ENCODE results near the gene NGF. TPM values are rescaled to one million over a fixed set of nuclear protein-coding genes. Genes with fewer than 3 reads are reported as not detected.

NGF gene
- total RNA-seq, 6 donors from 2014 or later: 0.46 to 3.0 (median 1.6) TPM; not detected in 2

- no peak overlapping the region for H3K4me3 ChIP-seq
- H3K27me3 ChIP-seq: no peaks in the 10 kb centered on the region
- TF ChIP-seq POLR2AphosphoS5 (IDR thresholded peaks at IDR 0.05) (no peak), POLR2A (IDR thresholded peaks at IDR 0.05) (no peak), EP300 (IDR thresholded peaks at IDR 0.05) (no peak)
- TF ChIP-seq, protein P1, sequence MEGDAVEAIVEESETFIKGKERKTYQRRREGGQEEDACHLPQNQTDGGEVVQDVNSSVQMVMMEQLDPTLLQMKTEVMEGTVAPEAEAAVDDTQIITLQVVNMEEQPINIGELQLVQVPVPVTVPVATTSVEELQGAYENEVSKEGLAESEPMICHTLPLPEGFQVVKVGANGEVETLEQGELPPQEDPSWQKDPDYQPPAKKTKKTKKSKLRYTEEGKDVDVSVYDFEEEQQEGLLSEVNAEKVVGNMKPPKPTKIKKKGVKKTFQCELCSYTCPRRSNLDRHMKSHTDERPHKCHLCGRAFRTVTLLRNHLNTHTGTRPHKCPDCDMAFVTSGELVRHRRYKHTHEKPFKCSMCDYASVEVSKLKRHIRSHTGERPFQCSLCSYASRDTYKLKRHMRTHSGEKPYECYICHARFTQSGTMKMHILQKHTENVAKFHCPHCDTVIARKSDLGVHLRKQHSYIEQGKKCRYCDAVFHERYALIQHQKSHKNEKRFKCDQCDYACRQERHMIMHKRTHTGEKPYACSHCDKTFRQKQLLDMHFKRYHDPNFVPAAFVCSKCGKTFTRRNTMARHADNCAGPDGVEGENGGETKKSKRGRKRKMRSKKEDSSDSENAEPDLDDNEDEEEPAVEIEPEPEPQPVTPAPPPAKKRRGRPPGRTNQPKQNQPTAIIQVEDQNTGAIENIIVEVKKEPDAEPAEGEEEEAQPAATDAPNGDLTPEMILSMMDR (IDR thresholded peaks at IDR 0.05): no peak
- H3K36me3 ChIP-seq: no peaks in the 10 kb centered on the region
- H3K4me1 ChIP-seq: no peaks in the 10 kb centered on the region
- H3K9me3 ChIP-seq: peaks cover 0 to 7% (median 0%) of the 10 kb centered on the region in 4 donors
- WGBS, 2 donors: 80% methylated on average over 2 of the region's 2 CpGs; no CpG with 5 or more reads in 1 of the 2 donors
- DNase-seq (no peak), ATAC-seq (ENCODE audit: low FRiP score in 2 of 2) (no peak)
- H3K27ac ChIP-seq: no peak overlapping the region
These were observed 18.3 kb upstream of the NGF start for GRCh38 chr1:115356356-115356755.

GRCh38 chr1:115355069-115355468 lies 17.0 kb upstream of the NGF start:
- Histone ChIP-seq H3K36me3 (no peaks in the 10 kb centered on the region), H3K9me3 (peaks cover 0 to 1% (median 0%) of the 10 kb centered on the region in 4 donors), H3K27ac (no peak overlapping the region), H3K27me3 (no peaks in the 10 kb centered on the region), H3K4me1 (no peaks in the 10 kb centered on the region), H3K4me3 (no peak overlapping the region)
- no peak for ATAC-seq (ENCODE audit: low FRiP score in 2 of 2)
- WGBS, 2 donors: 58 to 72% methylated on average over 2 of the region's 2 CpGs
- no peak for TF ChIP-seq EP300 (IDR thresholded peaks at IDR 0.05)
- no peak for TF ChIP-seq POLR2A (IDR thresholded peaks at IDR 0.05)
- TF ChIP-seq POLR2AphosphoS5 (IDR thresholded peaks at IDR 0.05): no peak
- TF ChIP-seq, protein P1 (IDR thresholded peaks at IDR 0.05): no peak
- no peak for DNase-seq

- ATAC-seq (ENCODE audit: low FRiP score in 2 of 2) (no peak), DNase-seq (no peak)
- WGBS, 2 donors: 66 to 70% methylated on average over 5 of the region's 5 CpGs
These were observed 13.1 kb upstream of the NGF start for GRCh38 chr1:115351143-115351542.

DNA sequence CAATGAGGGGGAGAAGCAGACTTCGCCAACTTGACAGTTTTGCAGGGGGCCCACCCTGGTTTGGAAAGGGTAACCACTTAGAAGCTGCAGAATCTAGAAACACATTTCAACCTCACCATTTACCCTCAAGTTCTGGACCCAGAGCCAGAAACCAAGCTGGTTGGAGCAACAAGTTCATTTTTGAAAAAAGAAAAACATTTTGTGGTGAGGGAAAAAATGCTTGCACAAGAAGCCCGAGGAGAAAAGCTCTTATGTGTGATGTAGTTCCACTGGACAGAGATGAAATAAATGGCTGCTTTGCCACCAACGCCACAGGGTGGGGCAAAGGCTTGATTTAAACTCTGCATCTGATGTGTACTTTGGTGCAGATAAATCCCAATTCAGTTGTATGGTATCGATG lies 10.6 kb upstream of the NGF start:
- WGBS, 2 donors: 72 to 83% methylated on average over 4 of the region's 4 CpGs
- DNase-seq: no peak
- H3K27me3 ChIP-seq: no peaks in the 10 kb centered on the region
- no peak overlapping the region for H3K4me3 ChIP-seq
- no peaks in the 10 kb centered on the region for H3K4me1 ChIP-seq
- H3K36me3 ChIP-seq: no peaks in the 10 kb centered on the region
- TF ChIP-seq EP300 (IDR thresholded peaks at IDR 0.05): no peak
- TF ChIP-seq, protein P1 (IDR thresholded peaks at IDR 0.05): no peak
- TF ChIP-seq POLR2A (IDR thresholded peaks at IDR 0.05): no peak
- TF ChIP-seq POLR2AphosphoS5 (IDR thresholded peaks at IDR 0.05): no peak
- no peaks in the 10 kb centered on the region for H3K9me3 ChIP-seq
- ATAC-seq (ENCODE audit: low FRiP score in 2 of 2): no peak
- no peak overlapping the region for H3K27ac ChIP-seq

More at GRCh38 chr1:115351143-115351542, 13.1 kb upstream of the NGF start:
- Histone ChIP-seq H3K4me1 (no peaks in the 10 kb centered on the region), H3K36me3 (no peaks in the 10 kb centered on the region), H3K9me3 (no peaks in the 10 kb centered on the region), H3K27ac (no peak overlapping the region), H3K27me3 (no peaks in the 10 kb centered on the region), H3K4me3 (no peak overlapping the region)
- no peak for TF ChIP-seq POLR2AphosphoS5 (IDR thresholded peaks at IDR 0.05)

GRCh38 chr1:115347282-115347681 lies 9.2 kb upstream of the NGF start:
- H3K4me1 ChIP-seq: no peaks in the 10 kb centered on the region
- no peaks in the 10 kb centered on the region for H3K27me3 ChIP-seq
- H3K9me3 ChIP-seq: no peaks in the 10 kb centered on the region
- H3K36me3 ChIP-seq: no peaks in the 10 kb centered on the region
- 66 to 74% methylated on average over 2 of the region's 2 CpGs for WGBS, 2 donors
- TF ChIP-seq EP300 (IDR thresholded peaks at IDR 0.05): no peak
- TF ChIP-seq POLR2AphosphoS5 (IDR thresholded peaks at IDR 0.05): no peak
- no peak for TF ChIP-seq POLR2A (IDR thresholded peaks at IDR 0.05)
- TF ChIP-seq, protein P1 (IDR thresholded peaks at IDR 0.05): no peak
- no peak overlapping the region for H3K4me3 ChIP-seq
- ATAC-seq (ENCODE audit: low FRiP score in 2 of 2): no peak
- DNase-seq: no peak
- H3K27ac ChIP-seq: no peak overlapping the region
